ENCODE results near the gene MCC.

DNA sequence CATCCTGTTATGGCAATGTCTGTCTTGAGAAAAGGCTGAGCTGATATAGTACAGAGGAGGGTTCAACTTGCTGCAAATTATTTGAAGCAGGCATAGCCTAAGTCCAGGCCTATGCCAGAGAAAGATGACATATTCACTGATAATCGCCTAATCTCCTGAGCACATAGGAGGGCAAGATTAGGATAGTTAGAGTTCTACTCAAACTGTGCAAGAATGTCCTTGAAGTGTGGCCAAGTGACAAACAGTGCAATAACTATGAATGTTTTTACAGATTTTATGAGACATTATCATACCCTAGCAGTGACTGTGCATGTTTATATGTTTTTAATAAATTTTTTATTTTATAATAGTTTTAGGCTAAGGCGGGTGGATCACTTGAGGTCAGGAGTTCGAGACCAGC, 149.6 kb downstream of the MCC start:
- TF ChIP-seq, protein P1, sequence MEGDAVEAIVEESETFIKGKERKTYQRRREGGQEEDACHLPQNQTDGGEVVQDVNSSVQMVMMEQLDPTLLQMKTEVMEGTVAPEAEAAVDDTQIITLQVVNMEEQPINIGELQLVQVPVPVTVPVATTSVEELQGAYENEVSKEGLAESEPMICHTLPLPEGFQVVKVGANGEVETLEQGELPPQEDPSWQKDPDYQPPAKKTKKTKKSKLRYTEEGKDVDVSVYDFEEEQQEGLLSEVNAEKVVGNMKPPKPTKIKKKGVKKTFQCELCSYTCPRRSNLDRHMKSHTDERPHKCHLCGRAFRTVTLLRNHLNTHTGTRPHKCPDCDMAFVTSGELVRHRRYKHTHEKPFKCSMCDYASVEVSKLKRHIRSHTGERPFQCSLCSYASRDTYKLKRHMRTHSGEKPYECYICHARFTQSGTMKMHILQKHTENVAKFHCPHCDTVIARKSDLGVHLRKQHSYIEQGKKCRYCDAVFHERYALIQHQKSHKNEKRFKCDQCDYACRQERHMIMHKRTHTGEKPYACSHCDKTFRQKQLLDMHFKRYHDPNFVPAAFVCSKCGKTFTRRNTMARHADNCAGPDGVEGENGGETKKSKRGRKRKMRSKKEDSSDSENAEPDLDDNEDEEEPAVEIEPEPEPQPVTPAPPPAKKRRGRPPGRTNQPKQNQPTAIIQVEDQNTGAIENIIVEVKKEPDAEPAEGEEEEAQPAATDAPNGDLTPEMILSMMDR (IDR thresholded peaks at IDR 0.05): no peak
- no peak for TF ChIP-seq POLR2A (IDR thresholded peaks at IDR 0.05)
